Right renal pelvis (tissue), 4 donors: Measurements from ENCODE around the gene FNBP1L. TPM values are rescaled to one million over a fixed set of nuclear protein-coding genes. Genes with fewer than 3 reads are reported as not detected.
"Not testable (repeated sequence)": the region's sequence is repeated elsewhere in the genome, so short reads cannot be mapped to it uniquely, and the experiment has no call there.

Experiments
- DNase-seq, 4 donors: peaks; one replicate each; pipeline ENCODE4 v3.0.0-alpha.2; 2013; ENCODE audit warnings: low read depth in 4 of 4, low spot score in 3 of 4, missing footprints in 1 of 4
- polyA plus RNA-seq, 4 donors: library from polyadenylated mRNA; unstranded; fragments of 120-200 nt; gene quantifications; one replicate each; pipeline ENCODE4 v1.2.1, GENCODE V29; 2013; ENCODE audit not compliant: insufficient read length in 4 of 4

FNBP1L gene
- polyA plus RNA-seq, 4 donors, result 103 to 132 (median 121) TPM

- not testable (repeated sequence) for DNase-seq
These were observed 34.0 kb downstream of the FNBP1L start for GRCh38 chr1:93481899-93482298.

DNA sequence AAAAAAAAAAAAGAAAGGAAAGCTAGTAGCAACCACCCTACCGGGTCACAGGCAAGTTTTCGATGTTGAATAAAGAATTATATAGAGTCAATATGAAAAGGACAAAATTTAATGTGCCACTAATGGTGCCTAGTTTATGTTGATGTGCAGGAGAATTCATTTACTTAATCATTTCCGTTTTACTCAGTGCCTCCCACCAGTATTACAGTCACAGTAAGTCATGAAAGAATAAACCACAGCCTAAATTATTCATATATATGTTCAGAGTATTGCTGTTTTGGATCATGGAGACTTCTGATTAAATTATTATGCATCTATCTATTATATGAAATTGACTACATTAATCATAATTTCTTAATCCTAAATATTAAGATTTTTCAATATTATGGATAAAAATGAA is 35.3 kb downstream of the FNBP1L start:
- no peak for DNase-seq

DNA sequence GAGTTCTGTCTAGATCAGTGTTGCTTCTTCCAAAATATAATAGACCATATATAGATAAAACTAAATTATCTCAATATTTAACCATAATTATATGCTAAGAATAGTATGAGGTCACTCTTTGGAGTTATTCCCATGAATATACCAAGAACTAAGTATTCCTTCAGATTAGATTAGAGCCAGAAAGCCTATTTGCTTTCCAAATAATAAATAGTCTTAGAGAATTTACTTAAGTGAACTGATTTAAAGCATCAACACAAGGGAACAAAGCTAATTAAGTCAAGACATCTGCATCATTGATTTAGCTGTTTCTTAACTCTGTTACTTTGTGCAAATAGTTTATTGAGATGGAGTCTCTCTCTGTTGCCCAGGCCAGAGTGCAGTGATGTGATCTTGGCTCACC is 35.7 kb downstream of the FNBP1L start:
- no peak for DNase-seq

DNA sequence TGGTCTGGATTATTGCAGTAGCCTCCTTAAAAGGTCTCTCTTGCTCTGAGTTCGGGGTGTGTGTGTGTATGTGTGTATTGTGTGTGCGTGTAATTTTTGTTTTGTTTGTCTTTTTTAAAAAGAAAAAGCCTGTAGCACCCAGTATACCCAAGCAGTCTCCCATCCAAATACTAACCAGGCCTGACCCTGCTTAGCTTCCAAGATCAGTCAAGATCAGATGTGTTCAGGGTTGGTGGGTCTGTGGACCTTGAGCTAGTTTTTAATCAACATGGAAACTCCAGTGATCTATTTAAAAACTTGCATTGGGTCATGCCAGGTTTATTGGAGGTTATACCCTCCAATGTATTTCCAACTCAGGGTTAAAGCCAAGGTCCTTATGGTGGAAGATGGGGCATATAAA is 40.3 kb downstream of the FNBP1L start:
- no peak for DNase-seq

DNA sequence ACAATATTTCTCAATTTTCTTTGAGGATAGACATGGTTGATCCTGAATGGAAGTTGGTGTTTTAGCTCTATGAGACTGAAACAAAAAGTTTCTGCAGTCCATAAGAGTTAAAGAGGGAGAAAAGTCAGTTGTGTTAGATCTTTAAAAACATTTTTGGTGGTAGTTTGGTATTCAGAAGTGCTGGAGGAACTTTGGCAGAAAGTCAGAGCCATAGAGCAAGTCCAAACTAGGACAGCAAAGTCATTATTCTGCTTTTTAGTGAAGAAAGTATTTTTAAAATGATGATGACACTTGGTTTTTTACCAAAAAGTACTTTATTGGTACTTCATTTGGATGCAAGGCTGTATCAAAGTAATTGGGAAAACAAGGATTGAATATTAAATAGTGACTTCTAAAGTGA is 41.8 kb downstream of the FNBP1L start:
- DNase-seq, result no peak

DNA sequence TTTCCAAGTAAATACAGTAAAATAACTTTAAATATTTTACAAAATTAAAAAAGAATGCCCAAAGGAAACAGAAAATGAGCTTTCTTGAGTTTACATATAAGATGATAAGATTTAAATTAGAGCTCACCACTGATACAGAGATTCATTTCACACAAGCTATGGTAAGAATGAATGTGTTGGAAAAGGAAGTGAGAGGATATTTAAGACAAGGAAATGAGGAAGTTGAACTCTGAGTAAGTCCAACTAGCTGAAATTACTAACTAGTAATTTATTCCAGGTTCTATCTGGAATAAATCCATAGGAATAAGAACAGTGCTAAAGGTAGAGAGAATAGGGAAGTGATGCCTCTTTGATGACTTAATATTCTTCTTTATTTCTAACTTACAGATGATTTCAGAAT is 42.4 kb downstream of the FNBP1L start:
- DNase-seq, result no peak

- DNase-seq, result no peak
These were observed 48.0 kb downstream of the FNBP1L start for GRCh38 chr1:93495911-93496310.

- no peak for DNase-seq
These were observed 48.6 kb downstream of the FNBP1L start for GRCh38 chr1:93496520-93496919.

GRCh38 chr1:93499075-93499474 is 51.2 kb downstream of the FNBP1L start:
- DNase-seq, result no peak

DNA sequence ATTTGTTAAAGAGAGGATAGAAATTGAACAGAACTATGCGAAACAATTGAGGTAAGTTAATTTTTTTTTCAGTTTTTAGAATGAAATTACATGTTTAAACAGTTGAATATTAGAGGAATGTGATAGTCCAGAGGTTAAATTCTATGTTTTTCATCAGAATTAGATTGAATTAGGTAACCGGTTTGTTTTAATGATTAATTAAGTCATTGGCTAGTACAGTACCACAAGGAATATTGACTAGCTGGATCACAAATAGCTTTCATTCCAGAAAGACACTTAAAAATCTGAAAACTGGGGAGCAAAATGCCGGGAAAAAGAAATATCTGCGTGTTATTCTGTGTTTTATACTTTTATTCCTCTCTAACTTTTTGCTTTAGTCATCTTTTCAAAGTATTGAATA is 51.6 kb downstream of the FNBP1L start:
- DNase-seq, result no peak

- no peak for DNase-seq
These were observed 52.4 kb downstream of the FNBP1L start for GRCh38 chr1:93500275-93500674.

GRCh38 chr1:93501399-93501798 is 53.5 kb downstream of the FNBP1L start:
- DNase-seq, result no peak

- DNase-seq, result no peak
These were observed 54.0 kb downstream of the FNBP1L start for GRCh38 chr1:93501829-93502369.

GRCh38 chr1:93502571-93502970 is 54.7 kb downstream of the FNBP1L start:
- DNase-seq, result no peak

GRCh38 chr1:93503163-93503562 is 55.2 kb downstream of the FNBP1L start:
- no peak for DNase-seq

- DNase-seq, result no peak
These were observed 55.9 kb downstream of the FNBP1L start for GRCh38 chr1:93503816-93504215.

DNA sequence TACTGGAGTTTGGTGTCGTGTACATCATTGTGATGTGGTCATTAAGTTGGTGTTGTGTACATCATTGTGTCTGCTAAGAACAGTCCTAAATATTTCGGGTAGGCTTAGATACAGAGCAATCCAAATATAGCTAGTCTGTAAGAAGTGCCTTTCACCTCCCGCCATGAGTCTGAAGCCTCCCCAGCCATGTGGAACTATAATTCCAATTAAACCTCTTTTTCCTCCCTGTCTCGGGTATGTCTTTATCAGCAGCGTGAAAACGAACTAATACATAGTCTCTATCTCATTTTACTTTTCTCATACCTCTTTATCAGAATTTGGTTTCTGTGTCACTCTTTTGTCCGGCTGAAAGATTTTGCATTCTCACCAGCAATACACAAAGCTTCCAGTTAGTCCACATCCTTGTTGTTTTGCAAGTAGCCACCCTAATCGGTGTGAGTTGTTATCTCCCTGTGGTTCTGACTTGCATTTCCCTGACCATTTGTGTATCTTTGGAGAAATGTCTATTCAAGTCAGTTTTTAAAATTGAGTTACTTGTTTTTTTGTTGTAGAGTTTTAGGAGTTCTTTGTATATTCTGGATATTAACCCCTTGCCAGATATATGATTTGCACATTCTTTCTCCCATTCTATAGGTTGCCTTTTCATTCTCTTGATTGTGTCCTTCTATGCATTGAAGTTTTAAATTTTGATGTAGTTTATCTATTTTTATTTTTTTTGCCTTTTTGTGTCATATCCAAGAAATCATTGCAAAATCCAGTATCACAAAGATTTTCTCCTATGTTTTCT is 56.5 kb downstream of the FNBP1L start:
- DNase-seq, result no peak

GRCh38 chr1:93506126-93506525 is 58.2 kb downstream of the FNBP1L start:
- no peak for DNase-seq

DNA sequence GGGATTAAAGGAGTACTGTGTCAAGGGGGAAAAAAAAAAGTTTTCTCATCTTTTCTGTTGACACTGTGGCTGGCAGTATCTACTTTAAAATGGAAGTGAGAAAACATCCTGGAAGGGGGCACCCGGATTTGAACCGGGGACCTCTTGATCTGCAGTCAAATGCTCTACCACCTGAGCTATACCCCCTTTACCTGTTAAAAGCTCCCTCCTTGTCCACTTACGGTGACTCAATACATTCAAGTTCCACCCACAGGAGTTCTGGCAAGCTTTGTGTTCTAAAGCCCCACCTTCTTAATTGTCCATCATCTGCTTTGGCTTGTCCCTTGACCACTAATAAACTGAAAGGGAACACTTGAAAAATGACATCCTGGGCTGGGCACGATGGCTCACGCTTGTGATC is 68.2 kb downstream of the FNBP1L start:
- no peak for DNase-seq

- no peak for DNase-seq
These were observed 70.6 kb downstream of the FNBP1L start for GRCh38 chr1:93518516-93518915.

- no peak for DNase-seq
These were observed 71.4 kb downstream of the FNBP1L start for GRCh38 chr1:93519199-93519829.

GRCh38 chr1:93521618-93522017 is 73.7 kb downstream of the FNBP1L start:
- no peak for DNase-seq
